ENCODE data around the gene GLIPR2. TPM values are rescaled to one million over a fixed set of nuclear protein-coding genes. Genes with fewer than 3 reads are reported as not detected.
A peak's percentile ranks its signal among the peaks of the same experiment; 100 is the strongest.

The GLIPR2 gene
- total and polyA plus RNA-seq, 11 donors = 4.7 to 33.0 (median 7.6) TPM

GRCh38 chr9:36132086-36132485 lies 4.4 kb upstream of the GLIPR2 start:
- TF ChIP-seq POLR2A (IDR thresholded peaks at IDR 0.05) = no peak
- TF ChIP-seq, protein P1, sequence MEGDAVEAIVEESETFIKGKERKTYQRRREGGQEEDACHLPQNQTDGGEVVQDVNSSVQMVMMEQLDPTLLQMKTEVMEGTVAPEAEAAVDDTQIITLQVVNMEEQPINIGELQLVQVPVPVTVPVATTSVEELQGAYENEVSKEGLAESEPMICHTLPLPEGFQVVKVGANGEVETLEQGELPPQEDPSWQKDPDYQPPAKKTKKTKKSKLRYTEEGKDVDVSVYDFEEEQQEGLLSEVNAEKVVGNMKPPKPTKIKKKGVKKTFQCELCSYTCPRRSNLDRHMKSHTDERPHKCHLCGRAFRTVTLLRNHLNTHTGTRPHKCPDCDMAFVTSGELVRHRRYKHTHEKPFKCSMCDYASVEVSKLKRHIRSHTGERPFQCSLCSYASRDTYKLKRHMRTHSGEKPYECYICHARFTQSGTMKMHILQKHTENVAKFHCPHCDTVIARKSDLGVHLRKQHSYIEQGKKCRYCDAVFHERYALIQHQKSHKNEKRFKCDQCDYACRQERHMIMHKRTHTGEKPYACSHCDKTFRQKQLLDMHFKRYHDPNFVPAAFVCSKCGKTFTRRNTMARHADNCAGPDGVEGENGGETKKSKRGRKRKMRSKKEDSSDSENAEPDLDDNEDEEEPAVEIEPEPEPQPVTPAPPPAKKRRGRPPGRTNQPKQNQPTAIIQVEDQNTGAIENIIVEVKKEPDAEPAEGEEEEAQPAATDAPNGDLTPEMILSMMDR (IDR thresholded peaks at IDR 0.05) = no peak
- ATAC-seq = no peak
- DNase-seq = no peak
- H3K9me3 ChIP-seq = no peaks in the 10 kb centered on the region
- intact Hi-C loops (cut with DNase I) = no loop called here
- peaks cover 0 to 11% (median 0%) of the 10 kb centered on the region in 9 donors for H3K27me3 ChIP-seq
- H3K36me3 ChIP-seq = no peaks in the 10 kb centered on the region
- WGBS, 4 donors = 68 to 83% (median 74%) methylated on average over 3 of the region's 3 CpGs
- peaks cover 0 to 39% (median 8%) of the 10 kb centered on the region in 12 donors for H3K4me1 ChIP-seq
- peak overlapping the region in 1 of 12 donors; percentile 34 for H3K27ac ChIP-seq
- H3K4me3 ChIP-seq = no peak overlapping the region

DNA sequence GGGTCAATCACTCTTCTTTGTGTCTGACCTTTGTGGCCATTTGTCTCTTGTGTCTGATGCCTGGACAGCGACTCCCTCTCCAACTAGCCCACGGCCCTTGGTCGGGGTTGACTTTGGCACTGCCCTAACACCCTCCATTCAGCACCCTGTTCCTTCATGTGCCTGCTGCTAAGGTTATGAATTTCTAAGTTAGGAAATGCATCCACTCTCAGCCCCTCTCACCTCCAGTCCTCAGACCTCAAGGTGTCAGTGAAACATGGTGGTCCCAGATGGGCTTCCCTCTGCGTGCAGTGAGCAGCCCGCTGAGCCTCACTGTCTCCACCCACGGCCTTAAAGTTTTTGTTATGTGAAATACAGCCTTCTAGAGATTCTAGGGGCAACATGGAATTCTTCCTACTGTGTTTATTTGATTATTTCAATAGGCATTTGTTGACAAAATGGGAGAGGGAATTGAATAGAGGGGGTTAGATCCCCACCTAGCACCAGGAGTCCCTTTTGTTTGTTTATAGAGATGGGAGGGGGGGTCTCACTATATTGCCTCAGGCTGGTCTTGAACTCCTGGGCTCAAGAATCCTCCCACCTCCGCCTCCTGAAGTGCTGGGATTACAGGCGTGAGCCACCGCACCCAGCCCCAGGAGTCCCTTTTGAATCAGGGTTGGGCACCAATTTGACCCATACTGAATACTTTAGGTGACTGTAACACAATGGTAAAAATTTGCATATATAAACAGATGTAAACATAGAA lies 1.6 kb upstream of the GLIPR2 start:
- 83 to 91% (median 89%) methylated on average over 9 of the region's 9 CpGs for WGBS, 4 donors
- intact Hi-C loops (cut with DNase I) = no loop called here
- Histone ChIP-seq H3K27me3 (peaks cover 0 to 19% (median 0%) of the 10 kb centered on the region in 9 donors), H3K9me3 (no peaks in the 10 kb centered on the region), H3K4me3 (no peak overlapping the region), H3K27ac (no peak overlapping the region), H3K36me3 (no peaks in the 10 kb centered on the region), H3K4me1 (peaks cover 0 to 39% (median 21%) of the 10 kb centered on the region in 12 donors)
- DNase-seq (no peak), ATAC-seq (no peak)
- TF ChIP-seq, protein P1 (IDR thresholded peaks at IDR 0.05) = no peak
- TF ChIP-seq POLR2A (IDR thresholded peaks at IDR 0.05) = no peak

DNA sequence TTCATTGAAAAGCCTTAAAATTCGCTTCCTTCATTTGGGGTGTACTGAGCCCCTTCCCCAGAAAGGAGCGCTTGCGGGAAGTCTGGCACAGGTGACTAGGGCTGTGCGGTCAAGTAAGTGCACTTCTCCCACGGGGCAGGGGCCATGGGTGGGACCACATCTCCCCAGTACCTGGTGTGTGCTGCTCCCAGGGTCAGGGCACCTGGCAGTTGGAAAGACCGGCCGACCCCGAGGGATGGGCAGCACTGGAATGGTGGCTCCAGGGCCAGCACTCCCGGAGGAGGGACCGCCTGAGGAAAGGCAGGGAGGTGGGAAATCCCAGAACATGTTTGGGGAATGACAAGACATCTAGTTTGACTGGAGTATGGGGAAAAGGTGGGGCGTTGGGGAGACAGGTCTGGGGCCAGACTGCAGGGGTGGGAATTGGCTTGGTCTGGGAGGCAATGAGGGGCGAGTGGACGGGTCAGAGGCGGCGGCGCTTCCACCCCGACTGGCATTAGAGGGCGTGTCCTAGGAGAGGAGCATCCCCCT lies 727 bp upstream of the GLIPR2 start:
- Histone ChIP-seq H3K36me3 (no peaks in the 10 kb centered on the region), H3K4me1 (peaks cover 0 to 48% (median 22%) of the 10 kb centered on the region in 12 donors), H3K27ac (peak overlapping the region in 5 of 12 donors; percentile 66 to 89 (median 81)), H3K9me3 (no peaks in the 10 kb centered on the region), H3K4me3 (peak overlapping the region; percentile 60 to 97 (median 80)), H3K27me3 (peaks cover 0 to 19% (median 0%) of the 10 kb centered on the region in 9 donors)
- DNase-seq = peak in 1 of 5 donors; percentile 40
- intact Hi-C loops (cut with DNase I) = no loop called here
- peak in 2 of 4 donors; percentile 19 to 38 for ATAC-seq
- no peak for TF ChIP-seq POLR2A (IDR thresholded peaks at IDR 0.05)
- TF ChIP-seq, protein P1 (IDR thresholded peaks at IDR 0.05) = no peak
- WGBS, 4 donors = 10 to 17% (median 14%) methylated on average over 15 to 18 of the region's 18 CpGs

- intact Hi-C loops (cut with DNase I) = no loop called here
Measured at GRCh38 chr9:36136894-36137391, 410 bp downstream of the GLIPR2 start.

More at GRCh38 chr9:36136894-36137391, 410 bp downstream of the GLIPR2 start:
- Histone ChIP-seq H3K4me1 (peaks cover 0 to 59% (median 22%) of the 10 kb centered on the region in 12 donors), H3K27ac (peak overlapping the region in 10 of 12 donors; percentile 14 to 89 (median 72)), H3K36me3 (no peaks in the 10 kb centered on the region), H3K4me3 (peak overlapping the region; percentile 60 to 97 (median 80)), H3K27me3 (peaks cover 0 to 19% (median 0%) of the 10 kb centered on the region in 9 donors), H3K9me3 (no peaks in the 10 kb centered on the region)
- WGBS, 4 donors = 1 to 2% (median 1%) methylated on average over 23 to 40 of the region's 40 CpGs
- ATAC-seq = peak in 3 of 4 donors; percentile 7 to 25 (median 10)
- no peak for TF ChIP-seq POLR2A (IDR thresholded peaks at IDR 0.05)
- DNase-seq = peak in 1 of 5 donors; percentile 70

Measured in heart left ventricle (tissue), 16 donors.